B cell (primary cell): ENCODE measurements around the gene UPK1B. TPM values are rescaled to one million over a fixed set of nuclear protein-coding genes. Genes with fewer than 3 reads are reported as not detected.

Experiments used
- ATAC-seq: fragments of 200-7000 bp; cut with Tn5 transposase; one replicate; pipeline ENCODE4 v1.10.0; 2021; ENCODE audit warnings: low read depth, mild to moderate bottlenecking, moderate number of reproducible peaks, moderate library complexity
- CTCF ChIA-PET: fragments of 350-600 bp; sonication (Branson Sonifier 250); formaldehyde crosslinking; loops from one replicate; lab custom pipeline; 2021; ENCODE audit warnings: antibody characterized with exemption, inconsistent platforms; lab: Charles Lee
- POLR2A ChIA-PET: fragments of 350-600 bp; sonication (Branson Sonifier 250); formaldehyde crosslinking; loops from one replicate; lab custom pipeline; 2021; ENCODE audit warnings: antibody characterized with exemption; lab: Charles Lee
- DNase-seq: peaks from one replicate; pipeline ENCODE4 v3.0.0; 2013
- H2AFZ ChIP-seq: 2 replicates; pipeline ENCODE4 v1.6.1; 2012; ENCODE audit warnings: mild to moderate bottlenecking, low read depth, low read length; ENCODE audit not compliant: insufficient read depth, poor library complexity, severe bottlenecking
- H3K27ac ChIP-seq, 2 donors: 1 replicate in 1 of 2; 2 replicates in 1 of 2; pipeline ENCODE4 v1.5.1; 2012 to 2013; ENCODE audit warnings: low read length in 2 of 2, mild to moderate bottlenecking in 2 of 2, moderate library complexity in 1 of 2
- H3K27me3 ChIP-seq, 4 experiments: fragments of 200-600 bp in 1 of 4; sonication (generic) in 1 of 4; replicated peaks in 1 of 4; 1 replicate in 2 of 4; 2 replicates in 2 of 4; pipeline versions ENCODE4 v1.6.1 to v1.7.0; 2013 to 2016; ENCODE audit warnings: low read length in 3 of 4, mild to moderate bottlenecking in 2 of 4, mixed read lengths in 1 of 4, moderate library complexity in 1 of 4; ENCODE audit not compliant: insufficient read depth in 4 of 4, control insufficient read depth in 3 of 4; ENCODE audit errors: control extremely low read depth in 1 of 4
- H3K36me3 ChIP-seq, 2 experiments: replicated peaks in 1 of 2; 1 replicate in 1 of 2; 2 replicates in 1 of 2; pipeline versions ENCODE4 v1.6.1 to v1.7.1; 2013; ENCODE audit warnings: low read length in 1 of 2; ENCODE audit not compliant: insufficient read depth in 2 of 2, control insufficient read depth in 1 of 2; ENCODE audit errors: control extremely low read depth in 1 of 2, extremely low read depth in 1 of 2
- H3K4me1 ChIP-seq, 2 donors: fragments of 200-600 bp in 1 of 2; sonication (generic) in 1 of 2; 1 replicate in 1 of 2; 2 replicates in 1 of 2; pipeline versions ENCODE4 v1.5.1 to v1.6.1; 2013 to 2017; ENCODE audit warnings: low read length in 2 of 2; ENCODE audit not compliant: control insufficient read depth in 2 of 2, insufficient read depth in 2 of 2
- H3K4me2 ChIP-seq: replicated peaks from 2 replicates; pipeline ENCODE3; 2012; ENCODE audit warnings: mild to moderate bottlenecking, low read depth, low read length; ENCODE audit not compliant: poor library complexity, severe bottlenecking
- H3K4me3 ChIP-seq, 5 experiments: fragments of 200-600 bp in 1 of 5; sonication (generic) in 1 of 5; 1 replicate in 3 of 5; 2 replicates in 2 of 5; pipeline versions ENCODE4 v1.5.1 to v1.7.0; 2011 to 2016; ENCODE audit warnings: low read length in 4 of 5, mild to moderate bottlenecking in 4 of 5, low read depth in 2 of 5, control low read depth in 1 of 5, moderate library complexity in 1 of 5; ENCODE audit not compliant: insufficient read depth in 1 of 5; ENCODE audit errors: control extremely low read depth in 1 of 5, extremely low read depth in 1 of 5
- H3K79me2 ChIP-seq: fragments of 200-600 bp; sonication (generic); one replicate; pipeline ENCODE4 v1.6.0; 2016; ENCODE audit warnings: low read length; ENCODE audit not compliant: control insufficient read depth, insufficient read depth
- H3K9ac ChIP-seq: fragments of 200-600 bp; sonication (generic); 2 replicates; pipeline ENCODE4 v1.6.1; 2017; ENCODE audit warnings: mild to moderate bottlenecking, low read length, moderate library complexity
- H3K9me3 ChIP-seq, 3 donors: one replicate each; pipeline versions ENCODE4 v1.6.1 to v1.7.1; 2013; ENCODE audit warnings: low read length in 2 of 3; ENCODE audit not compliant: control insufficient read depth in 2 of 3, insufficient read depth in 1 of 3; ENCODE audit errors: control extremely low read depth in 1 of 3
- H4K20me1 ChIP-seq: 2 replicates; pipeline ENCODE4 v1.6.0; 2012; ENCODE audit warnings: mild to moderate bottlenecking, low read length; ENCODE audit not compliant: insufficient read depth, control insufficient read depth, poor library complexity, severe bottlenecking
- H3K27ac Mint-ChIP-seq: one replicate; pipeline ENCODE4 v1.8.0; 2021; ENCODE audit warnings: mixed read lengths
- H3K27me3 Mint-ChIP-seq: one replicate; pipeline ENCODE4 v1.8.0; 2021; ENCODE audit warnings: mixed read lengths
- H3K4me1 Mint-ChIP-seq: one replicate; pipeline ENCODE4 v1.8.0; 2021; ENCODE audit warnings: mixed read lengths
- H3K4me3 Mint-ChIP-seq: one replicate; pipeline ENCODE4 v1.8.0; 2021; ENCODE audit warnings: mixed read lengths
- H3K9me3 Mint-ChIP-seq: one replicate; pipeline ENCODE4 v1.8.0; 2022; ENCODE audit warnings: mixed read lengths; ENCODE audit not compliant: insufficient read depth
- CTCF ChIP-seq: fragments of 200-600 bp; IDR thresholded peaks from one replicate; pipeline ENCODE4 v1.8.0; 2022; ENCODE audit warnings: antibody characterized with exemption, mild to moderate bottlenecking
- EZH2 ChIP-seq: IDR thresholded peaks from 2 replicates; pipeline ENCODE4 v1.6.1; 2012; ENCODE audit warnings: borderline replicate concordance, low read depth, mild to moderate bottlenecking, moderate library complexity, low read length; ENCODE audit not compliant: insufficient read depth, poor library complexity, severe bottlenecking
- WGBS: methylation state at CpG from one replicate; pipeline ENCODE4 v1.1.5; 2013; ENCODE audit warnings: missing lambda C conversion rate; ENCODE audit not compliant: insufficient coverage; 5-methylcytosine and 5-hydroxymethylcytosine counted together
- intact Hi-C: fragments of 100-400 bp; cut with micrococcal nuclease; formaldehyde crosslinking; loops from one replicate; pipeline ENCODE4 v1.10.0; 2022
- polyA plus RNA-seq: library from polyadenylated mRNA; depleted of rRNA; stranded (reverse); fragments of >200 nt; gene quantifications from 2 replicates; pipeline ENCODE4 v1.2.3, GENCODE V29; 2012
- total RNA-seq, 2 donors: library from RNA; stranded (reverse); fragments of 120-200 nt in 1 of 2; gene quantifications; 1 replicate in 1 of 2; 2 replicates in 1 of 2; pipeline versions ENCODE4 v1.2.3 to v1.2.4, GENCODE V29; 2013 to 2022

UPK1B gene
- total and polyA plus RNA-seq, 2 donors (not counting 1 experiment from before 2014, with no cell fraction given), result not detected

- ATAC-seq, result no peak
- H3K27me3 Mint-ChIP-seq, result no peaks in the 10 kb centered on the region
- Histone ChIP-seq H4K20me1 (no peaks in the 10 kb centered on the region), H3K36me3 (no peaks in the 10 kb centered on the region), H3K9ac (no peak overlapping the region), H3K79me2 (no peaks in the 10 kb centered on the region), H3K4me2 (no peak overlapping the region), H3K9me3 (no peaks in the 10 kb centered on the region), H3K4me1 (no peaks in the 10 kb centered on the region), H2AFZ (no peak overlapping the region), H3K4me3 (no peak overlapping the region), H3K27me3 (no peaks in the 10 kb centered on the region), H3K27ac (no peak overlapping the region)
- H3K4me1 Mint-ChIP-seq, result no peaks in the 10 kb centered on the region
- DNase-seq, result no peak
- TF ChIP-seq CTCF, result no peak
- TF ChIP-seq EZH2, result no peak
- WGBS, result 95% methylated on average over 15 of the region's 15 CpGs
- no peaks in the 10 kb centered on the region for H3K9me3 Mint-ChIP-seq
- ChIA-PET CTCF (interaction anchor here (0.8 to 2.4 kb wide), 4 partner anchors 94 to 537 kb away, joined by 3 to 13 read pairs (median 8); partner anchors contain the start of gene B4GALT4), POLR2A (no interaction called here)
- H3K27ac Mint-ChIP-seq, result no peak overlapping the region
- no peak overlapping the region for H3K4me3 Mint-ChIP-seq
- intact Hi-C loops, result no loop called here
Measured at GRCh38 chr3:119146578-119147375, 26.6 kb upstream of the UPK1B start.

GRCh38 chr3:119147494-119147893, 25.9 kb upstream of the UPK1B start:
- H3K9ac ChIP-seq, result no peak overlapping the region
- no peaks in the 10 kb centered on the region for H3K9me3 ChIP-seq
- intact Hi-C loops, result no loop called here
- Mint-ChIP-seq H3K4me3 (no peak overlapping the region), H3K4me1 (no peaks in the 10 kb centered on the region), H3K9me3 (no peaks in the 10 kb centered on the region), H3K27ac (no peak overlapping the region), H3K27me3 (peaks cover 3% of the 10 kb centered on the region)
- no peak overlapping the region for H3K4me2 ChIP-seq
- H4K20me1 ChIP-seq, result no peaks in the 10 kb centered on the region
- H3K27ac ChIP-seq, result no peak overlapping the region
- CTCF ChIA-PET, result interaction anchor here (2.4 kb wide), 1 partner anchor 205 kb away, joined by 12 read pairs; no protein-coding TSS in a partner anchor
- DNase-seq, result no peak
- POLR2A ChIA-PET, result no interaction called here
- H3K4me1 ChIP-seq, result no peaks in the 10 kb centered on the region
- H3K27me3 ChIP-seq, result no peaks in the 10 kb centered on the region
- H3K79me2 ChIP-seq, result no peaks in the 10 kb centered on the region
- H3K4me3 ChIP-seq, result no peak overlapping the region
- WGBS, result 0% methylated on average over 1 of the region's 2 CpGs
- no peak for ATAC-seq
- H2AFZ ChIP-seq, result no peak overlapping the region
- no peaks in the 10 kb centered on the region for H3K36me3 ChIP-seq
- no peak for TF ChIP-seq CTCF
- no peak for TF ChIP-seq EZH2
